Measurements from ENCODE around the gene EIF2S1. TPM values are rescaled to one million over a fixed set of nuclear protein-coding genes. Genes with fewer than 3 reads are reported as not detected.
A peak's percentile ranks its signal among the peaks of the same experiment; 100 is the strongest.
"Not testable (repeated sequence)": the region's sequence is repeated elsewhere in the genome, so short reads cannot be mapped to it uniquely, and the experiment has no call there.

Gene EIF2S1
- 80.1 TPM for total RNA-seq
- long read RNA-seq, full-length matches to known transcripts = 107 of 113 reads
- long read RNA-seq, partial matches to known transcripts = 2 of 113 reads
- long read RNA-seq, other reads (novel, unspliced or antisense) = 4 of 113 reads

DNA sequence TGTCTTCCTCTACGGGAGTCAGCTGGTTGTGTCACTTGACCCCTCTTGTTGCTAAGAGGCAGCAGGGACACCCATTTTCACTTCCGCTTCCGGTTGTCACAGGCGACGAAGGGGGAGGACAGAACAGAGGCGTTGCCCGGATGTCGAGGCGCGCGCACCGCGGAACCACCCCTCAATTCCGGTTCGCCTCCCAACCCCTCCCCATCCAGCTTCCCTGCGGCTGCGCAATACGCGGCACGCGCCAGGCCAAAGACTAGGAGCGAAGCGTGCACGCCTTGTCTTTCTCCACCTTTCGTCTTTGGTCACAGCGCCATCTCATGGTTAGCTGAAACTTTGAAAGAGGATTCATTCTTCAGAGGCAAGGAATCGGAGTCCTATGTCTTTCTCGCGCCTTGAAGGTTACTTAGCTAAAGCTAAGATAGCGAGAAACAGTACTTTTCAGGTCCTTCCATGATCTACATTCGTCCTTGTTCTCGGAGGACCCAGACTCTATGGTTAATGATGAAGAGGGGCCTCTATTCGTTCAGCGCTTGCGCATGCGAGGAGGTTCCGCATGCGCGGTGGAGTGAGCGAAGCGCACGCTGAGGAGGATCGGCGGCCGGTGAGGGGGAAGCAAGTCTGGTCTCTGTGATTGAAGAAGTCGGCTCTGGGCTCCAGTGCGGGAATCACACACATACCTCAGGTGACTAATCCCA lies at the start of gene EIF2S1, which contains the start of gene ATP6V1D:
TSS of gene EIF2S1 (plus strand) at position 554 of the 695 bp plus-strand sequence. CDS start 4,440 bp downstream, outside the sequence.
TSS of gene ATP6V1D (minus strand) at position 30 of the 695 bp plus-strand sequence. CDS start 106 bp downstream, outside the sequence.
- TF ChIP-seq, protein P1, sequence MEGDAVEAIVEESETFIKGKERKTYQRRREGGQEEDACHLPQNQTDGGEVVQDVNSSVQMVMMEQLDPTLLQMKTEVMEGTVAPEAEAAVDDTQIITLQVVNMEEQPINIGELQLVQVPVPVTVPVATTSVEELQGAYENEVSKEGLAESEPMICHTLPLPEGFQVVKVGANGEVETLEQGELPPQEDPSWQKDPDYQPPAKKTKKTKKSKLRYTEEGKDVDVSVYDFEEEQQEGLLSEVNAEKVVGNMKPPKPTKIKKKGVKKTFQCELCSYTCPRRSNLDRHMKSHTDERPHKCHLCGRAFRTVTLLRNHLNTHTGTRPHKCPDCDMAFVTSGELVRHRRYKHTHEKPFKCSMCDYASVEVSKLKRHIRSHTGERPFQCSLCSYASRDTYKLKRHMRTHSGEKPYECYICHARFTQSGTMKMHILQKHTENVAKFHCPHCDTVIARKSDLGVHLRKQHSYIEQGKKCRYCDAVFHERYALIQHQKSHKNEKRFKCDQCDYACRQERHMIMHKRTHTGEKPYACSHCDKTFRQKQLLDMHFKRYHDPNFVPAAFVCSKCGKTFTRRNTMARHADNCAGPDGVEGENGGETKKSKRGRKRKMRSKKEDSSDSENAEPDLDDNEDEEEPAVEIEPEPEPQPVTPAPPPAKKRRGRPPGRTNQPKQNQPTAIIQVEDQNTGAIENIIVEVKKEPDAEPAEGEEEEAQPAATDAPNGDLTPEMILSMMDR (IDR thresholded peaks at IDR 0.05) = peak; percentile 98
- Histone ChIP-seq H3K36me3 (peaks cover 10% of the 10 kb centered on the region), H3K27ac (peak within 1 kb of the TSS; percentile 96), H3K4me1 (peaks cover 49% of the 10 kb centered on the region), H3K4me3 (peak within 1 kb of the TSS; percentile 86), H3K27me3 (no peaks in the 10 kb centered on the region), H3K9me3 (no peaks in the 10 kb centered on the region)
- intact Hi-C loops (cut with DNase I) = no loop called here
- ATAC-seq = peak; percentile 98
- peak; percentile 100 for DNase-seq

DNA sequence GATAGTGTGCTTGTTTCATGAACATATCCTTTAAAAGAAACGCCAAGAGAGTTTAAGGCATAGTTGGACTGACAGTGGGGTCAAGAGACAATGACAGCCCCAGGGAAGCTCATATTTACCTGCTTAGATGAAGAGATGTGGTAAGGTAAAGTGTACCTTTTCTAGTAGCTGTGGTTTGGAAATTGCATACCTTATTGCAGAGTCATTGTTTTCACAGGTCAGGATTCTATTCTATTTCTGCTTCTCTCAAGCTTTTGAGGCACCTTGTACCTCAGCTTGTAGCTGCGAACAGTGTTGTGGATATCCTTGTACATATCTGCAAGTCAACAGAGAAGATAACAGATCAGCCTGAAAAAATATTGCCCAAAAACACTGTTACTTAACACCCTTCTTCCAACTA lies 48.3 kb upstream of the EIF2S1 start:
- Histone ChIP-seq H3K36me3 (peaks cover 46% of the 10 kb centered on the region), H3K4me1 (no peaks in the 10 kb centered on the region), H3K27ac (no peak overlapping the region), H3K4me3 (no peak overlapping the region), H3K9me3 (no peaks in the 10 kb centered on the region), H3K27me3 (no peaks in the 10 kb centered on the region)
- intact Hi-C loops (cut with DNase I) = no loop called here
- TF ChIP-seq, protein P1 (IDR thresholded peaks at IDR 0.05) = no peak
- DNase-seq (no peak), ATAC-seq (no peak)

DNA sequence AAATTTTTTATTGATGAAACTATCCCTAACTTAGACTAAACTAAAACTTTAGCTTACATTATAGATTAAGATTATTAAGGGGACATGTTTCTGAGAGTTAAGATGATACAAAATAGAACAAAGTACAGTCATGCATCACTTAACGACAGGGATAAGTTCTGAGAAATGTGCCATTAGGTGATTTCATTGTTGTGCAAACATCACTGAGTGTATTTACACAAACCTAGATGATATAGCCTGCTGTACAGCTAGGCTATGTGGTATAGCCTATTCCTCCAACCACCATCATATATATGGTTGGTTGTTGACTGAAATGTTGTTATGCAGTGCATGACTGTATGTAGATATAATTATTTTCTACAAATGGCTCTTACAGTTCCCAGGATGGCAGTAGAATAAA lies 47.0 kb upstream of the EIF2S1 start:
- H3K4me3 ChIP-seq = no peak overlapping the region
- H3K27ac ChIP-seq = no peak overlapping the region
- H3K4me1 ChIP-seq = no peaks in the 10 kb centered on the region
- H3K36me3 ChIP-seq = peaks cover 59% of the 10 kb centered on the region
- H3K27me3 ChIP-seq = no peaks in the 10 kb centered on the region
- no peaks in the 10 kb centered on the region for H3K9me3 ChIP-seq
- ATAC-seq = no peak
- intact Hi-C loops (cut with DNase I) = no loop called here
- TF ChIP-seq, protein P1 (IDR thresholded peaks at IDR 0.05) = no peak
- no peak for DNase-seq

DNA sequence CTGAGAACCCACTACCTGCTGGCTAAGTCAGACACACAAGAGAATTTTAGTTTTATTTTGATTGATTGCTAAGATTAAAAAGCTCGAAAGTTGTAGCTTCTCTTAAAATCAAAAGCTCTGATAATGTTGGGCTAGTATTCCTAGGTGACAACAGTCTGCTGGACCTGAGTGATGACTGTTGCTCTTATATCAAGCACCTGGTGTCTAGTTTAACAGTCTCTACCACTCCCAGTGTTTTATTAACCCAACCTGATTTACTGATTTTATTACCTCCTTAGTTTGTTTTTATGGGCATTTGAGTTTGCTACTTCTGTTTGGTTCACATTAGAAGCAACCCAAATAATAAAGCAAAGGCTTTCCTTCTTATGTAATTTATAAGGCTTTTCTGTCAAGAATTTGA lies 42.3 kb upstream of the EIF2S1 start:
- TF ChIP-seq, protein P1 (IDR thresholded peaks at IDR 0.05) = no peak
- intact Hi-C loops (cut with DNase I) = no loop called here
- ATAC-seq (no peak), DNase-seq (no peak)
- Histone ChIP-seq H3K9me3 (no peaks in the 10 kb centered on the region), H3K4me3 (no peak overlapping the region), H3K27ac (no peak overlapping the region), H3K4me1 (no peaks in the 10 kb centered on the region), H3K27me3 (no peaks in the 10 kb centered on the region), H3K36me3 (peaks cover 73% of the 10 kb centered on the region)

DNA sequence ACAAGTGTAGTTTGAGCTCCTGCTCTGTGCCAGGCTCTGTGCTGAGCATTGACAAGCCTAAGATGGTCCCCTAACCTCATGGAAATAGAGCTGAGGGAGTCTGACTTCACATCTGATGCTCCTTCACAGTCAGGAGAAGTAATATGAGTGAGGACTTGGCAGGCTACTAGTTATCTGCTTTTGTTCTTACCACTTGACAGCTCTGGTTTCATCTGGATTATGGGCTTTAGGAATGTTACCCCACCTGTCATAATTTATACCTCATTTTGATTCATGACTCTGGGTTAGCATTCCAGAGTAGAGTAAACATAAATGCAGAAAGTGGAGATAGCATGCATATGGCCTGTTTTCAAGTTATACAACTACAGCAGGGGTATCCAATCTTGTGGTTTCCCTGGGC lies 41.0 kb upstream of the EIF2S1 start:
- H3K27ac ChIP-seq = no peak overlapping the region
- ATAC-seq (no peak), DNase-seq (no peak)
- TF ChIP-seq, protein P1 (IDR thresholded peaks at IDR 0.05) = no peak
- no peaks in the 10 kb centered on the region for H3K4me1 ChIP-seq
- H3K27me3 ChIP-seq = no peaks in the 10 kb centered on the region
- no peak overlapping the region for H3K4me3 ChIP-seq
- H3K9me3 ChIP-seq = no peaks in the 10 kb centered on the region
- intact Hi-C loops (cut with DNase I) = no loop called here
- H3K36me3 ChIP-seq = peaks cover 74% of the 10 kb centered on the region

DNA sequence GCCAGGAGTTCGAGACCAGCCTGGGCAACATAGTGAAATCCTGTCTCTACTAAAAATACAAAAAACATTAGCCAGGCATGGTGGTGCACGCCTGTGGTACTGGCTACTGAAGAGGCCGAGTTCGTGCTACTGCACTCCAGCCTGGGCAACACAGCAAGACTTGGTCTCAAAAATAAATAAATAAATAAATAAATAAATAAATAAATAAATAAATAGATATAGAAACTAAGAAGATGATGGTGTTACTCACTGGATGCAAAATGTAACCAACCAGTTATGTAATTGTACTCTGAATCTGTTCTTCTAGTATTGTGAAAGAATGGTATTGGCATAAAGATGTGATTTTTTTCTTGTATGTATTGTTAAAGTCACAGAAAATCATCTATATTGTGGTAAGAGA lies 30.5 kb upstream of the EIF2S1 start:
- H3K27me3 ChIP-seq; ATAC-seq; DNase-seq; H3K9me3 ChIP-seq; H3K27ac ChIP-seq; intact Hi-C loops (cut with DNase I); H3K4me1 ChIP-seq; H3K4me3 ChIP-seq: not testable (repeated sequence)
- H3K36me3 ChIP-seq = peaks cover 53% of the 10 kb centered on the region
